GM18907 (cell line): ENCODE results near the gene LYSMD1.
"Not testable (repeated sequence)": the region's sequence is repeated elsewhere in the genome, so short reads cannot be mapped to it uniquely, and the experiment has no call there.

Experiments used
- ATAC-seq: cut with Tn5 transposase; IDR thresholded peaks from one replicate; pipeline ENCODE4 v1.9.1; 2021; ENCODE audit warnings: mild to moderate bottlenecking, moderate library complexity; ENCODE audit not compliant: unreplicated experiment

LYSMD1 gene

GRCh38 chr1:151165738-151166504 is at the start of gene LYSMD1, which contains the start of gene SCNM1:
TSS of gene LYSMD1 (minus strand) at chr1:151165902. CDS start at chr1:151165258, 644 bp downstream.
TSS of gene SCNM1 (plus strand) at chr1:151166144. CDS start at chr1:151166153, 9 bp downstream.
- ATAC-seq = peak; percentile 81

- no peak for ATAC-seq
Measured at GRCh38 chr1:151213560-151213959, 47.9 kb upstream of the LYSMD1 start.

GRCh38 chr1:151211972-151212705 is 46.4 kb upstream of the LYSMD1 start:
- no peak for ATAC-seq

- ATAC-seq = no peak
Measured at GRCh38 chr1:151210830-151211229, 45.1 kb upstream of the LYSMD1 start.

GRCh38 chr1:151205381-151205965 is 39.8 kb upstream of the LYSMD1 start:
- ATAC-seq = not testable (repeated sequence)

GRCh38 chr1:151199873-151200581 is 34.3 kb upstream of the LYSMD1 start:
- ATAC-seq = no peak

- ATAC-seq = peak; percentile 83
Measured at GRCh38 chr1:151198254-151199127, 32.8 kb upstream of the LYSMD1 start, which contains the start of gene PIP5K1A. TSS of gene PIP5K1A (plus strand) at chr1:151198552. CDS start at chr1:151198997, 445 bp downstream.

GRCh38 chr1:151197863-151198253 is 32.2 kb upstream of the LYSMD1 start:
- ATAC-seq = no peak

GRCh38 chr1:151196292-151196800 is 30.6 kb upstream of the LYSMD1 start:
- no peak for ATAC-seq

- ATAC-seq = not testable (repeated sequence)
Measured at GRCh38 chr1:151194894-151195594, 29.3 kb upstream of the LYSMD1 start.

- no peak for ATAC-seq
Measured at GRCh38 chr1:151193856-151194255, 28.2 kb upstream of the LYSMD1 start.

- ATAC-seq = no peak
Measured at GRCh38 chr1:151193304-151193703, 27.6 kb upstream of the LYSMD1 start.

- ATAC-seq = no peak
Measured at GRCh38 chr1:151192047-151192446, 26.3 kb upstream of the LYSMD1 start.

GRCh38 chr1:151189637-151190445 is 24.1 kb upstream of the LYSMD1 start, which contains the start of gene VPS72:
TSS of gene VPS72 (minus strand) at chr1:151190197. CDS start at chr1:151190121, 76 bp downstream.
- peak; percentile 86 for ATAC-seq

GRCh38 chr1:151188667-151189066 is 23.0 kb upstream of the LYSMD1 start:
- not testable (repeated sequence) for ATAC-seq

GRCh38 chr1:151187205-151187604 is 21.5 kb upstream of the LYSMD1 start:
- ATAC-seq = no peak

GRCh38 chr1:151184211-151184610 is 18.5 kb upstream of the LYSMD1 start:
- no peak for ATAC-seq

GRCh38 chr1:151176514-151177045 is 10.9 kb upstream of the LYSMD1 start:
- no peak for ATAC-seq
